DOHH2 (cell line): ENCODE measurements around the gene OLFML3.

Source experiments
- CTCF ChIP-seq: fragments of 200-600 bp; sonication (generic); IDR thresholded peaks from one replicate; pipeline ENCODE4 v1.5.1; 2014; ENCODE audit warnings: antibody characterized with exemption, mild to moderate bottlenecking, low read depth, low read length; ENCODE audit not compliant: poor library complexity, severe bottlenecking
- EZH2phosphoT487 ChIP-seq: fragments of 200-600 bp; sonication (generic); IDR thresholded peaks from 2 replicates; pipeline ENCODE4 v1.6.1; 2017; ENCODE audit warnings: borderline replicate concordance, mild to moderate bottlenecking, antibody characterized with exemption, low read length, moderate library complexity, mixed read lengths

DNA sequence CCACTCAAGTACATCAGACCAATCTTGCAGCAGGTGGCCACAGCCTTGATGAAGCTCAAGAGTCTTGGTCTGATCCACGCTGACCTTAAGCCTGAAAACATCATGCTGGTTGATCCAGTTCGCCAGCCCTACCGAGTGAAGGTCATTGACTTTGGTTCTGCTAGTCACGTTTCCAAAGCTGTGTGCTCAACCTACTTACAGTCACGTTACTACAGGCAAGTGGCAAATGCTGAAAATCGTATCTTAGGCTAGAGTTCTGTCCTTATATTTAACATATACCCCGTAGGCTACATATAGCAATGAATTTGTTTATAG is 38.1 kb upstream of the OLFML3 start:
- TF ChIP-seq CTCF, result no peak
- TF ChIP-seq EZH2phosphoT487, result no peak
